HUDEP-2 (cell line): ENCODE data around the gene NDUFAB1.
"Not testable (repeated sequence)": the region's sequence is repeated elsewhere in the genome, so short reads cannot be mapped to it uniquely, and the experiment has no call there.

Experiments used
- DNase-seq, 76 experiments: peaks; one replicate each; lab custom pipeline; 2025; ENCODE audit not compliant: unreplicated experiment in 76 of 76; lab: John Stamatoyannopoulos, UW

NDUFAB1 gene

GRCh38 chr16:23595951-23596720 is at the start of gene NDUFAB1:
NDUFAB1 (minus strand) TSS chr16:23596316; CDS start chr16:23596290, 26 bp downstream.
- DNase-seq, result peak in 74 of 76 experiments; percentile 17 to 92 (median 80)

- DNase-seq, result no peak
Measured at GRCh38 chr16:23642246-23642774, 46.2 kb upstream of the NDUFAB1 start.

- peak in 75 of 76 experiments; percentile 20 to 95 (median 87) for DNase-seq
Measured at GRCh38 chr16:23640931-23641765, 45.0 kb upstream of the NDUFAB1 start, which contains the start of the genes DCTN5 and PALB2. DCTN5 (plus strand) TSS chr16:23641466; CDS start chr16:23641543, 77 bp downstream. PALB2 (minus strand) TSS chr16:23641310; CDS start chr16:23641157, 153 bp downstream.

GRCh38 chr16:23640615-23640930 is 44.5 kb upstream of the NDUFAB1 start:
- DNase-seq, result peak in 8 of 76 experiments; percentile 4 to 40 (median 16)

- DNase-seq, result peak in 3 of 76 experiments; percentile 3 to 10 (median 5)
Measured at GRCh38 chr16:23635958-23636357, 39.8 kb upstream of the NDUFAB1 start.

GRCh38 chr16:23634461-23635036 is 38.4 kb upstream of the NDUFAB1 start:
- DNase-seq, result no peak

GRCh38 chr16:23631874-23632273 is 35.8 kb upstream of the NDUFAB1 start:
- not testable (repeated sequence) for DNase-seq

- no peak for DNase-seq
Measured at GRCh38 chr16:23629516-23629915, 33.4 kb upstream of the NDUFAB1 start.

- DNase-seq, result no peak
Measured at GRCh38 chr16:23624092-23624491, 28.0 kb upstream of the NDUFAB1 start.

- no peak for DNase-seq
Measured at GRCh38 chr16:23615805-23616204, 19.7 kb upstream of the NDUFAB1 start.

GRCh38 chr16:23611936-23612335 is 15.8 kb upstream of the NDUFAB1 start:
- DNase-seq, result no peak

GRCh38 chr16:23610905-23611304 is 14.8 kb upstream of the NDUFAB1 start:
- DNase-seq, result not testable (repeated sequence)

- no peak for DNase-seq
Measured at GRCh38 chr16:23609929-23610328, 13.8 kb upstream of the NDUFAB1 start.

- DNase-seq, result no peak
Measured at GRCh38 chr16:23608194-23608593, 12.1 kb upstream of the NDUFAB1 start.

- no peak for DNase-seq
Measured at GRCh38 chr16:23607726-23608125, 11.6 kb upstream of the NDUFAB1 start.

- DNase-seq, result peak in 71 of 76 experiments; percentile 1 to 81 (median 42)
Measured at GRCh38 chr16:23597003-23597756, 1.1 kb upstream of the NDUFAB1 start.

GRCh38 chr16:23595246-23595950 is 718 bp downstream of the NDUFAB1 start:
- peak in 1 of 76 experiments; percentile 26 for DNase-seq

- no peak for DNase-seq
Measured at GRCh38 chr16:23594186-23594585, 1.9 kb downstream of the NDUFAB1 start.

- no peak for DNase-seq
Measured at GRCh38 chr16:23590181-23590580, 5.9 kb downstream of the NDUFAB1 start.
